Effector memory CD4-positive, alpha-beta T cell (primary cell): ENCODE measurements around the gene RND1.
"Not testable (repeated sequence)": the region's sequence is repeated elsewhere in the genome, so short reads cannot be mapped to it uniquely, and the experiment has no call there.

Source experiments
- DNase-seq, 3 donors: peaks; one replicate each; pipeline ENCODE4 v3.0.0-alpha.2; 2020
- H3K27ac ChIP-seq: 2 replicates; pipeline ENCODE4 v1.7.0; 2013; ENCODE audit warnings: mild to moderate bottlenecking, low read length, moderate library complexity; ENCODE audit not compliant: insufficient read depth, poor library complexity, severe bottlenecking
- H3K27me3 ChIP-seq: replicated peaks from 2 replicates; pipeline ENCODE4 v1.7.0; 2013; ENCODE audit warnings: mild to moderate bottlenecking, low read length; ENCODE audit not compliant: insufficient read depth, control insufficient read depth, poor library complexity, severe bottlenecking
- H3K36me3 ChIP-seq: 2 replicates; pipeline ENCODE4 v1.7.0; 2013; ENCODE audit warnings: mild to moderate bottlenecking, low read length, moderate library complexity; ENCODE audit not compliant: control insufficient read depth, insufficient read depth
- H3K4me1 ChIP-seq: 2 replicates; pipeline ENCODE4 v1.7.0; 2013; ENCODE audit warnings: low read length, mild to moderate bottlenecking; ENCODE audit not compliant: control insufficient read depth, insufficient read depth, poor library complexity, severe bottlenecking
- H3K4me3 ChIP-seq: 2 replicates; pipeline ENCODE4 v1.7.0; 2013; ENCODE audit warnings: low read length, low read depth, mild to moderate bottlenecking; ENCODE audit not compliant: insufficient read depth, poor library complexity, severe bottlenecking
- H3K9me3 ChIP-seq: 2 replicates; pipeline ENCODE4 v1.7.0; 2013; ENCODE audit warnings: mild to moderate bottlenecking, low read length, moderate library complexity; ENCODE audit not compliant: control insufficient read depth
- total RNA-seq, 3 donors: gene quantifications; one replicate each; lab custom pipeline; 2026; lab: John Stamatoyannopoulos, UW

RND1 gene
- total RNA-seq, result 8.3 to 27.9 (median 17.2) reads per million in 3 donors

GRCh38 chr12:48865281-48866051, at the start of gene RND1:
Gene RND1, minus strand, starts transcription at chr12:48865870. Its CDS starts 103 bp downstream, at chr12:48865767.
- Histone ChIP-seq H3K27ac (peak within 1 kb of the TSS; percentile 50), H3K27me3 (peaks cover 12% of the 10 kb centered on the region), H3K36me3 (no peaks in the 10 kb centered on the region)

GRCh38 chr12:48910196-48910595, 44.5 kb upstream of the RND1 start:
- no peak for DNase-seq

More at GRCh38 chr12:48865281-48866051, at the start of gene RND1:
- peaks cover 10% of the 10 kb centered on the region for H3K4me1 ChIP-seq
- H3K4me3 ChIP-seq, result peak within 1 kb of the TSS; percentile 73
- DNase-seq, result peak; percentile 81 to 86 (median 84)
- no peaks in the 10 kb centered on the region for H3K9me3 ChIP-seq

GRCh38 chr12:48909698-48910097, 44.0 kb upstream of the RND1 start:
- not testable (repeated sequence) for H3K27me3 ChIP-seq, H3K9me3 ChIP-seq, DNase-seq, H3K4me3 ChIP-seq, H3K4me1 ChIP-seq, H3K36me3 ChIP-seq, H3K27ac ChIP-seq

More at GRCh38 chr12:48910196-48910595, 44.5 kb upstream of the RND1 start:
- no peaks in the 10 kb centered on the region for H3K4me1 ChIP-seq
- no peak overlapping the region for H3K4me3 ChIP-seq
- no peaks in the 10 kb centered on the region for H3K27me3 ChIP-seq
- H3K27ac ChIP-seq, result no peak overlapping the region
- H3K36me3 ChIP-seq, result no peaks in the 10 kb centered on the region
- no peaks in the 10 kb centered on the region for H3K9me3 ChIP-seq

GRCh38 chr12:48907245-48907644, 41.6 kb upstream of the RND1 start:
- Histone ChIP-seq H3K36me3 (no peaks in the 10 kb centered on the region), H3K4me3 (no peak overlapping the region), H3K27ac (no peak overlapping the region), H3K27me3 (no peaks in the 10 kb centered on the region), H3K4me1 (peaks cover 5% of the 10 kb centered on the region), H3K9me3 (no peaks in the 10 kb centered on the region)
- no peak for DNase-seq

- no peaks in the 10 kb centered on the region for H3K27me3 ChIP-seq
- peak; percentile 60 to 72 (median 67) for DNase-seq
- peaks cover 5% of the 10 kb centered on the region for H3K4me1 ChIP-seq
- H3K9me3 ChIP-seq, result no peaks in the 10 kb centered on the region
- H3K4me3 ChIP-seq, result peak overlapping the region; percentile 19
- no peaks in the 10 kb centered on the region for H3K36me3 ChIP-seq
- H3K27ac ChIP-seq, result no peak overlapping the region
These were observed 38.3 kb upstream of the RND1 start for GRCh38 chr12:48903982-48904411.

- peaks cover 5% of the 10 kb centered on the region for H3K4me1 ChIP-seq
- no peaks in the 10 kb centered on the region for H3K27me3 ChIP-seq
- no peaks in the 10 kb centered on the region for H3K36me3 ChIP-seq
- H3K4me3 ChIP-seq, result no peak overlapping the region
- no peaks in the 10 kb centered on the region for H3K9me3 ChIP-seq
- DNase-seq, result no peak
- no peak overlapping the region for H3K27ac ChIP-seq
These were observed 37.8 kb upstream of the RND1 start for GRCh38 chr12:48903363-48903981.

GRCh38 chr12:48901278-48901677, 35.6 kb upstream of the RND1 start:
- Histone ChIP-seq H3K4me3 (no peak overlapping the region), H3K4me1 (peaks cover 5% of the 10 kb centered on the region), H3K9me3 (no peaks in the 10 kb centered on the region), H3K27me3 (no peaks in the 10 kb centered on the region), H3K36me3 (no peaks in the 10 kb centered on the region), H3K27ac (no peak overlapping the region)
- DNase-seq, result no peak

- Histone ChIP-seq H3K4me3 (no peak overlapping the region), H3K9me3 (no peaks in the 10 kb centered on the region), H3K27me3 (no peaks in the 10 kb centered on the region), H3K4me1 (peaks cover 5% of the 10 kb centered on the region), H3K36me3 (no peaks in the 10 kb centered on the region), H3K27ac (no peak overlapping the region)
- DNase-seq, result no peak
These were observed 34.0 kb upstream of the RND1 start for GRCh38 chr12:48899651-48900050.

GRCh38 chr12:48894271-48894670, 28.6 kb upstream of the RND1 start:
- Histone ChIP-seq H3K4me1 (peaks cover 8% of the 10 kb centered on the region), H3K27ac (no peak overlapping the region), H3K27me3 (peaks cover 13% of the 10 kb centered on the region), H3K4me3 (no peak overlapping the region), H3K9me3 (no peaks in the 10 kb centered on the region), H3K36me3 (no peaks in the 10 kb centered on the region)
- DNase-seq, result no peak
